GM19452 (cell line): ENCODE measurements around the gene CBR4.
"Not testable (repeated sequence)": the region's sequence is repeated elsewhere in the genome, so short reads cannot be mapped to it uniquely, and the experiment has no call there.

Experiments used
- ATAC-seq: cut with Tn5 transposase; IDR thresholded peaks from one replicate; pipeline ENCODE4 v1.9.1; 2021; ENCODE audit not compliant: unreplicated experiment

CBR4 gene

DNA sequence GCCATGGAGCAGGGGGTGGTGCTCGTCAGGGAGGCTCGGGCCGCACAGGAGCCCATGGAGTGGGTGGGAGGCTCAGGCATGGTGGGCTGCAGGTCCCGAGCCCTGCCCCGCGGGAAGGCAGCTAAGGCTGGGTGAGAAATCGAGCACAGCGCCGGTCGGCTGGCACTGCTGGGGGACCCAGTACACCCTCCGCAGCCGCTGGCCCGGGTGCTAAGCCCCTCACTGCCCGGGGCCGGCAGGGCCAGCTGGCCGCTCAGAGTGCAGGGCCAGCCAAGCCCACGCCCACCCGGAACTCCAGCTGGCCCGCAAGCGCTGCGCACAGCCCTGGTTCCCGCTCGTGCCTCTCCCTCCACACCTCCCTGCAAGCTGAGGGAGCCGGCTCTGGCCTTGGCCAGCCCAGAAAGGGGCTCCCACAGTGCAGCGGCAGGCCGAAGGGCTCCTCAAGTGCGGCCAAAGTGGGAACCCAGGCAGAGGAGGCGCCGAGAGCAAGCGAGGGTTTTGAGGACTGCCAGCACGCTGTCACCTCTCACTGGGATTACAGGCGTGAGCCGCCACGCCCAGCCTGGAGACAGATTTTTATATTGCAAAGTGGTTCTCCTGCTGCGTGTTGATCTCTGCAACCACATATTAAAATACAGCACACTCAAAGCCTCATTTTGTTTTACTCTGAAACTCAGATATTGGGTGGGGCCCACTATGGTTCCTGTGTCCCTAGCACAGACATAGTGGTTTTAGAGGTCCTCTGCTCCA, 26.0 kb upstream of the CBR4 start:
- ATAC-seq = not testable (repeated sequence)

DNA sequence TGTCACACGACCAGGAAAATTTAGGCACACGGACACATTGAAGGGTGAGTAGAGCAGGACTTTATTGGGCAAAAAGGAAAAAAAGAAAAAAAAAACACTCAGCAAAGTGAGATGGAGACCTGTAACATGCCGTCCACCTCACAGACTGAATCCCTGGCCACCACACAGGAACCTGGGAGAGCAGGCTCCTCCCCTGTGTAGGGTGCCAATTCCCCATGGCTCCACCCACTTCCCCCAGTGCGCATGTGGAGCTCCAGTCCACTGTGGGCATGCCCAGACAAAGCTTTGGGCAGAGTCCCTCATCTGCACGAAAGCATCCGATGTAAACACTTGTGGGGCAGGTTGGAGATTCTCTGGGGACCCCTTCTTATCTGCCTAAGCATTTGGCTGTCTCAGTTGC, 23.6 kb upstream of the CBR4 start:
- no peak for ATAC-seq

DNA sequence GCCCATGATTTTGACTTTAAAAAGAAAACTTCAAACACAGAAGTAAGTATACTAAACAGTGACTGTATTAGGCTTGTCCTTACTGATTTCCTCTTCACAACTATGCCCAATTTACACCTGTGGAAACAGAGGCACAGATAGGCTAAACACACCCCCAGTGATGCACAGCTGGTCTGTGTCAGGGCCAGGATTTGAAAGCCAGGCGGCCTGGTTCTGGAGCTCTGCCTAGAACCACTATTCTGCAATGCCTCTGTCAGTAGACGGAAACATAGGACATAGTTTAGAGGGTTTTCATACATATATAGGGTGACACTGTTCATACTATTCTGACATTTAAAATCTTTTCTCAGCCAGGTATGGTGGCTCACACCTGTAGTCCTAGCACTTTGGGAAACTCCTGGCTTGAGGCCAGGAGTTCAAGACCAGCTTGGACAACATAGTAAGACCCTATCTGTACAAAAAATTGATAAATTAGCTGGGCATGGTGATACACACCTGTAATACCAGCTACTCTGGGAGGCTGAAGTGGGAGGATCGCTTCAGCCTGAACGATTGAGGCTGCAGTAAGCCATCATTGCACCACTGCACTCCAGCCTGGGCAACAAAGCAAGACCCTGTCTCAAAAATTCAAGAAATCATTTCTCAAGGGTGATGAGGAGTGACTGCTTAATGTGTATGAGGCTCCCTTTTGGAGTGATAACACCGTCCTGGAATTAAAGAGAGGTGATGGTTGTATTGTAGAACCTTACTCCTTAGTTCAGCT, 23.0 kb upstream of the CBR4 start:
- no peak for ATAC-seq

DNA sequence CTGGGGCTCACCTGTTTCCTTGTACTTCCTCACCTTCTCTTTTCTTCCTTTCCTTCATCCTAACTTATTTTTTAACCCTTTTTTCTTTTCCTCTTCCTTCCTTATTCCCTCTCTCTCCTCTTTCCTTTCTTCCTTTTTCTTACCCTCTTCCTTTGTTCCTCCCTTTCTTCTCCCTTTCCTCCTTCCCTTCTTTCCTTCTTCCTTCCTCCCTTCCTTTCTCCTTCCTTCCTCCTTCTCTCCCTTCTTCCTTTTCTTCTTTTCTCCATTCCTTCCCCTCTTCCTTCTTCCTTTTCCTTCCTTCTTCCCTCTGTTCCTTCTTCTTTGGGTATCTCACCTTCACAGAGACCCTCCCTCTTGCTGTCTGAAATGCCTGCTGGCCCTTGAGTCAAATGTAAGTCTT, 22.1 kb upstream of the CBR4 start:
- no peak for ATAC-seq

DNA sequence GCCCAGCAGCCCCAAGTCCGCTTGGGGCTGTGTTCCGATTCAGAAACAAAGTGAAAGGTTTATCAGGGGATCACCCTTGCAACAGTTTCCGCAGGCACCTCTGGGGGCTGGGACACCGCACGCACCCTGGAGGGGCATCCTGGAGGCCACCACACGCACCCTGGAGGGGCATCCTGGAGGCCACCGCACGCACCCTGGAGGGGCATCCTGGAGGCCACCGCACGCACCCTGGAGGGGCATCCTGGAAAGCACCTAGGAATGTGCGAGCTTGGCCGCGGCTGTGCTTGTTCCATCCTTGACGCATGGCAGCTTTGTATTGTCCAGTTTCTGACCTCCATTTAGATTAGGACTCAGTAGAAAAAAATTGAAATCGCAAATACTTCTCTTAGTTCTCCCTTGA, 21.3 kb upstream of the CBR4 start:
- ATAC-seq = no peak

DNA sequence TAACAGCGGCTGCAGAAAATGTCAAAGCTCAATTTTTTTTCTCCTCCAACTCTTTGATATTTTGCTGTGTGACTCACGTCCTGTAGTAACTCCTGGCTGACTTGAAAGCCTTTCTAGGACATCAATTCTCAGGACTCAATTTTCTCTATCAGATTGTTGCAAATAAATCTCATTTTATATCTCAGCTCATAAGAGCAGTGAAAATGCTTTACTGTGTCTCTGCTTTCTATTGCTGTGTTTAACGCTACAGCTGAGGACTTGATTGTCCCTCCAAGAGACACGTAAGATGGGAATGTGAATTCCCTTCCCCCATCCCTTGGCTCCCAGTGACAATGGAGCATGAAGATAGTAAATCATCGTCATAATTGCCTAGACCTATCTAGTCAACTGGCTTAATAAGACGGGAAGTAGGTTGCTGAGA, 20.5 kb upstream of the CBR4 start:
- ATAC-seq = no peak

DNA sequence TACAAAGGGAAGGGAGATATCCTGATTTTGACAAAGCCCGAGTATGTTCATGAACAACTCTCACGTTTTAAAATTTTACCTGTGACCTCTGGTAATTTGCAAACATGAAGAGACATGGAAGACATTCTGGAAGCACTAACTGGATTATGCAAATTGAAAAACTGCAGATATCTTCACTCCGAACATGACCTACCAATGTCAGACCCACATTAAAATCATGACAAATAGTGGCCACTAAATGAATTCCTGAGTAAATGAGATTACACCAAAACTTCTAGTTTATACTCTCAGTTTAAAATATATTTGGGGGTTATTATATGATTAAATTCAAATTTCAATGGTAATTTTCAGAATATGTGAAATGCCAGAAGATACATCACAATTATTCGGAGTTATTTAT, 19.9 kb upstream of the CBR4 start:
- ATAC-seq = no peak

DNA sequence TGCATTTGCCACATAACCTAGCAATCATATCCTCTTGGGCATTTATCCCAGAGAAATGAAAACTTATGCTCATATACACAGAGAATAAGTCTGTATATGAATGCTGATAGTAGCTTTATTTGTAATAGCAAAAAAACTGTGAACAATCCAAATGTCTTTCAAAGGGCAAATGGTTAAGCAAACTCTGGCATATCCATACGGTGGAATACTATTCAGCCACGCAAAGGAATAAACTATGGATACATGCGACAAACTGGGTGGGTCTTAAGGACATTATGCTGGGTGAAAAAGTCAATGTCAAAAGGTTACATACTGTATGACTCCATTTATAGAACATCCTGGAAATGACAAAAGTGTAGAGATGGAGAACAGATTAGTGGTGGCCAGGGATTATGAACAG, 17.6 kb upstream of the CBR4 start:
- ATAC-seq = no peak

DNA sequence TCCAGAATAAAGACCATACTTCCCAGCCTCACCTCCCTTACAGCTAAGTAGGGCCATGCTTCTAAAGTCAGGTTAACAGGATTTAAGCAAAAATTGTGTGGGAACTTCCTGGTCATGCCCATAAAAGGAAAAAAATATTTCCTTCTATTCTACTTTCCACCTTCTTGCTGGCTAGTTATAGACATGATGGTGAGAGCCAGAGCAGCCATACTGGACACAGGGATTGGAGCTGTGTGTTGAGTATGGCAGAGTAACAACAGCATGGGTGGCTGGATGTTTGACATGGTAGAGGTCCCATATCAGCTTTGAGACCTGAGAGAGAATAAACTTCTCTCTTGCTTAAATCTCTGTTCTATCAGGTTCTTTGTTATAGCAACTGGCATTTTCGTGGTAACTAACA, 15.1 kb upstream of the CBR4 start:
- ATAC-seq = no peak

DNA sequence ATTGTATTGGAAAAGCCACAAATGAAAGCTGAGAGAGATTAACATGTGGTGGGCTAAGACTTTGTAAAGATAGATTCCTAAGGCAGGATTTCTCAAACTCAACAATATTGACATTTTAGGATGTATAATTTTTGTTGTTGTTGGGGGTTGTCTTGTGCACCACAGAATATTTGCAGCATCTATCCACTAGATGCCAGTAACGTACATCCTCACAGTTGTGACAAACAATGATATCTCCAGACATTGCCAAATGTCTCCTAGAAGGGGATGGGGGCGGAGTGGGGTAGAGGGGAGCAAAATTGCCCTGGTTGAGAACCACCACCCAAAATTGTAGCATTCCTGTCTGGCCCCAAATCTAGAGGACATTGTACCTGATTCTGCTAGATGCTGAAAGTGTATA, 14.7 kb upstream of the CBR4 start:
- ATAC-seq = peak; percentile 76

DNA sequence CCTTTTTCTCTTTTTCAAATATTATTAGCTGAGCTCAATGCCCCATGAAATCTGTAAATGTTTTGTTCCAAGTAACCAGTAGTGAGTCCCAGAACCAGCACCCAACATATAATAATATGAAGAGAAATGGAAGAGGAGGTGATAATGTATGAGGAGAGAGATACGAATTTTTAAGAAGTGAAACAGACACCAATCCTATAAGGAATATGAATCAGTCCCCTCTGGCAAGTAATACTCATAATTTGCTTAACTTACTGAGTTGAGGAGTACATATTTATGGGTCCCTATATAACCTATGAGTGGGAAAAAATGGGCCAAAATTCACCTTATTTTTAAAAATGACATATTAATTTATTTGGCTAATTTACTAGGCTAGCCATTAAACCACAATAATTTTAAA, 8.4 kb upstream of the CBR4 start:
- ATAC-seq = no peak

DNA sequence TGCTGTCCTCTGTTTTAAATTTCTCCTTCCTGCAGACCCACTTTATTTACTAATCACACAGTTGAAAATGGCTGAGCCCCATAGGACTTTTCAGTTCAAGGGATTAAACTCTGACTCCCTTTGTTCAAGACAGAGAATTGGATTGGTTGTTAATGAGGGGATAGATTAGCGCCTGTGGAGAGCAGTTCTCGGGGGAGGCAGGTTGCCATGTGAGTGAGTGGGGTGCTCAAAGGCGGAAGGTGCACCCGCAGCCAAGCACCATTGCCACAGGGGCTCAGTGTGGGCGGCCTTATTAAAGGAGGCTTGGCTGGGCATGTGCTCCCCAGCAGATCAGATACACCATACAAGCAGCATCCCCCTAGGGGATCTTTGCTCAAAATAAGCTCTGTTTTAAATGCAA, 7.9 kb upstream of the CBR4 start:
- no peak for ATAC-seq

DNA sequence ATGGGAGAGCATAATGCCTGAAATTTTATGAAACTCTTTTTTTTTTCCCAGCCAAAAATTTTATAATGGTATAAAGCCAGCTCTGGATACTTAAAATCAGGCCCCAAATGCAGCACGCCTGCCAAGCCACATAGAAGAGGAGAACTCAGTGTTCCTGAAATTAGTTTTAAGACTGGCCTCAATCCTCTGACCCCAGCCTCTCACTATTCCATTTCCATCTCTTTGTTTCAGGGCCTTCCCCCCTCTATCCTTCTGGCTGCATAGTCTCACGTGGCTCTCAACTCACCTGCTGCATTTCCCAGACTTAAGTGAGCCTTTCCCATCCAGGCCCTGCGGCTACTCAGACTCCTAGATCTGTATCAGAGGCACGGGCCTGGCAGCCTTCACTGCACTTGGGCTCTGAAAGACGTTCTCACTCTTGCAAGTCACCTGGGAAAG, 5.2 kb upstream of the CBR4 start:
- no peak for ATAC-seq

DNA sequence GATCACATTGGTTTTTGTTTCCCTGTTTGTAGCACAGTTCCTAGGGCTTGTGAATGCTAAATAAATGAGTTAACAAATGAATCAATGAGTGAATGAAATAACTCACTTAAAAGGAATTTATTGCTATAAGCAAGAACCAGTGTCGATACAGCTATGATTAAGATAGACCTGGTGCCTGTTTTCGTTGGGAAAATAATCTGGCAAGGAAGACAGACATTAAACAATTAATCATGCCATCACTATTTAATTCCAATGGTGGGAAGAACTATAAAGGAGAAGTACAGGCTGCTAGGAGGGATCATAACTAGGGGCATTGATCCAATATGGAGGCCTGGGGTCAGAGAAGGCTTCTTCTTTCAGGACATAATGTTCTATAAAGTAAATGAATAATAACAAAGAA, 4.5 kb upstream of the CBR4 start:
- no peak for ATAC-seq

DNA sequence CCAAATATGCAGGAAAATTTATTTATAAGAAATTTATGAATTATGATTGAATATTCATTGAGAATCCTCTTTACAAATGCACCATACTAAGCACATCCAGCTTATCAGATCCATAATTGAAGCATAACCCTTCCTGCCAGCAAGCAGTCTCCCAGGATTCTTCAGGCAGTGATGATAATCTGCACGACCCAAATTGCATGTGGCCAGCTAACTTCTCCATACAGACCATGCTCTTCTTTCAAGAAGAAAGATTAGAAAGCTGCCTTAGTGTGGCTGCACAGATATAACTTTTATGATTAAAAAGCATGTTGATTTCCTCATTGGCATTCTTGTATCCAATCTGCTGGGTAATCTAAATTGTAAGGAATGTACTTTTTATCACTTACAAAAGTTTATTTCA, 3.3 kb upstream of the CBR4 start:
- ATAC-seq = no peak

DNA sequence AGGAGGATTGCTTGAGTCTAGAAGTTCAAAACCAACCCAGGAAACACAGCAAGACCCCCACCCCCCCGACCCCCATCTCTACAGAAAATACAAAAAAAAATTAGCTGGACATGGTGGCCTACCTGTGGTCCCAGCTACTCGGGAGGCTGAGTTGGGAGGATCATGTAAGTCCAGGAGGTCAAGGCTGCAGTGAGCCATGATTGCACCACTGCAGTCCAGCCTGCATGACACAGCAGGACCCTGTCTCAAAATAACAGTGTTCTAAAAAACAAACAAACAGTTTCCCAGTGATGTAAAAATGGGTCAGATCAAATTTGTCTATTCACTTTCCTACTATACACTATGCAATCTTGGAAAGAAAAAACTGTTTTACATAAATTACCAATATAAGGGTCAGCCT, 2.0 kb upstream of the CBR4 start:
- no peak for ATAC-seq

DNA sequence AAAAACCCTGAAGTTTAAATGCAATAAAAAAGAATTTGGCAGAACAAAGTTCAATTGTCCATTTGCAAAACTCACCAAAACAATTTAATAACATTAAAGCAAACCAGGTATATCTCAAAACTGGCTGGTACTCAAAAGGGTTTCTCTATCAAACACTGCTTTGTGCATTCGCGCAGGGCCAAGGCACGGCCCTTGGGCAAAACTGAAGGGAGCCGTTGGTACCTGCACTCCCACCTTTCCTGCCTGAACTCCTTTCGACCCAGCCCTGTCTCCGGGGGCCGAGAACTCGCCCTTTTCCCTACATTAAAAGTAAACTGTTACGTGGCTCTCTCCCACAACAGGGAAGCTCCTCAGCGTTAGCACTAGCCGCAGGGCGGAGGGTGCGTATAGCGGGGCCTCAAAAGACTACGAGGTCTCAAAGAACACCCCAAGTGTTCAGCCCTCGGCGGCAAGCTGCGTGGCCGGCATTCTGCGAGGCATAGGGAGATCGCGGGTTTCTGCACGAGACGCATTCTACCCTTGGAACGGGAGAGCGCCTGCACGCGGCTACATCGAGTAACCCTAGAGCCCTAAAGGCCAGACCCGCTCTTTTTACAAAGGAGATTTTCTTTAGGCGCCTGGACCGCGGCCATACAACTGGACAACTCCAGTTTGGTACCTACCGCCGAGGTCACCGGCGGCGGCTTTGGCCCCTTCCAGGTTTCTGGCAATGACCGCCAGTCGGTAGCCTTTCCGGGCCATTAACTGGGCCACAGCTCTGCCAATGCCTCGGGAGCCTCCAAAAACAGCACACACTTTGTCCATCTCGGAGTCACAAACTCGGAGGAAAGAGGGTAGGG, 550 bp downstream of the CBR4 start:
- ATAC-seq = peak; percentile 28

DNA sequence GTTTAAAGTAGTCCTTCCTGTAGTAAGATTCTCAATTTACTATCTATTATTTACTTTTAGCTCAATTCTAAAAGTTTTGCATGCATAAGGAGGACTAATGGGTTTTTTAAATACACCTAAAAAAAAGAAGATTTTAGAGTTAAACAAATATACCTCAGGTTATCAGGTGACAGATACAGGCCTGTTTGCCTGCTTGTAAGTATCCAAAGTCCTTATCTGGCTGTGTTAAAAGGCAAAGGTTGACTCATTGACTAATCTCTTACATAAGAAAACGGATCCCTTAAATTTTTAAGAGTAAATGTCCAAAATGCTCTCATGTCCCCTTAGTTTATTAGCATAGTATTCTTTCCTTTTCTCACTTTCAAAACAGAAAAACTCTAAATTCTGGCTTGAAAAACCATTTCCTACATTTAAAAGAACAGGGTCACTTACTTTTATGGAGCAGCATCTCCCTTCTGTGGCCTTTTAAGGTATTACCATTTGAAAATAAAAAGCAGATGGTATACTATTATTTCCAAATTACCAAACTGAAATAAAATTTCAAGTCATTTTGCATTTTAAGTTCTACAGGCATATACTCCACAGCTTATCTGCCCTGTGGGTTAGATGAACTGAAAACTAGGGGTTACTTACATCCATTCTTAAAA, 4.5 kb downstream of the CBR4 start:
- no peak for ATAC-seq

DNA sequence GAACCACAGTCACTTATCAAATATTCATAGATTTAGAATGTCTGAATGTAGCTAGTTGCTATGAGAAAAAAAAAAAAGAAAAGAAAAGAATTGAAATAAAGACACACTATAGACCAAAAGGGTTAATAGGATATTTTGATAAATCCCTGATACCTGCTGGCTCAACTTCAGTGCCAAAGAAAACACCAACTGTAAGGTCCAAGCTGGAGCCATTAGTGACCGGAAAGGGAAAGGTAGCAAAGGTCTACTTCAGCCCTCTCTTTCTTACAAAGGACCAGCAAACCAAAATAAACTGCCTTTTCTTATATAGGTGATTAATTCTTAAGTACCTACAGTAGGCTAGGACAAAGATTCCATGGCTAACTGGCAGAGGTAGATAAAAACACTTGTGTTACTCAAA, 9.7 kb downstream of the CBR4 start:
- ATAC-seq = no peak

DNA sequence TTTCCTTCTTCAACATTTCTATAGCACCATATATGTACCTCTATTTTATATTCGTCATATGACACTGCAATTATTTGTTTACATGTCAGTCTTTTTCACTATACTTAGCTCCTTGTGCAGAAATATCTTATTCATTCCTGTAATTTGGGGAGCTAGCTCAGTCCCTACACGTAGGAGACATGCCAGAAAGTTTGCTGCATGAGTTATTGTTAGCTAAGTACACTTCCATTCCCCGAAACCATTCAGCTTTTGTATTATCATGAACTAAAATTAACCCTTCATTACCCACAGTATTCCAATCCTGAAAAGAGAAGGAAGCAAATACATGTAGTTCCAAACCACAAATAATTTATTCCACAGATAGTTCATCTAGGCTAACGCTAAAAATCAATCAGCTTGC, 10.2 kb downstream of the CBR4 start:
- ATAC-seq = no peak

DNA sequence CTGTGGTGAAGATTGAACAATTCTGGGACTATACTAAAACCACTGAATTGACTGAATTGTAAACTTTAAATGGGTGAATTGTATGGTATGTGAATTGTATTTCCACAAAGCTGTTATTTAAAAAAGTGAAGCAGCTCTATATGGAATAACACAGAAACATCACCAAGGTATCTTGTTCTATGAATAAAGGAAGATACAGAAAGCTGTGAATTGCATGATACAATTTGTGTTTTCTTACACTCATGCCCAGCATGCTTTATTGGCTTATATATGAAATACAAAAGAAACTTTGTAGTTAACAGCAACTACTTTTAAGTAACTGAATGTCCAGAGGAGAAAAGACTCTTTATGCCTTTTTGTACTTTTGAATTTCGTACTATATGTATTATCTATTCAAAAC, 11.5 kb downstream of the CBR4 start:
- ATAC-seq = no peak
